ENCODE results near the gene RARA. TPM values are rescaled to one million over a fixed set of nuclear protein-coding genes. Genes with fewer than 3 reads are reported as not detected.

RARA gene
- total and polyA plus RNA-seq, 12 donors: 4.7 to 58.2 (median 33.0) TPM

DNA sequence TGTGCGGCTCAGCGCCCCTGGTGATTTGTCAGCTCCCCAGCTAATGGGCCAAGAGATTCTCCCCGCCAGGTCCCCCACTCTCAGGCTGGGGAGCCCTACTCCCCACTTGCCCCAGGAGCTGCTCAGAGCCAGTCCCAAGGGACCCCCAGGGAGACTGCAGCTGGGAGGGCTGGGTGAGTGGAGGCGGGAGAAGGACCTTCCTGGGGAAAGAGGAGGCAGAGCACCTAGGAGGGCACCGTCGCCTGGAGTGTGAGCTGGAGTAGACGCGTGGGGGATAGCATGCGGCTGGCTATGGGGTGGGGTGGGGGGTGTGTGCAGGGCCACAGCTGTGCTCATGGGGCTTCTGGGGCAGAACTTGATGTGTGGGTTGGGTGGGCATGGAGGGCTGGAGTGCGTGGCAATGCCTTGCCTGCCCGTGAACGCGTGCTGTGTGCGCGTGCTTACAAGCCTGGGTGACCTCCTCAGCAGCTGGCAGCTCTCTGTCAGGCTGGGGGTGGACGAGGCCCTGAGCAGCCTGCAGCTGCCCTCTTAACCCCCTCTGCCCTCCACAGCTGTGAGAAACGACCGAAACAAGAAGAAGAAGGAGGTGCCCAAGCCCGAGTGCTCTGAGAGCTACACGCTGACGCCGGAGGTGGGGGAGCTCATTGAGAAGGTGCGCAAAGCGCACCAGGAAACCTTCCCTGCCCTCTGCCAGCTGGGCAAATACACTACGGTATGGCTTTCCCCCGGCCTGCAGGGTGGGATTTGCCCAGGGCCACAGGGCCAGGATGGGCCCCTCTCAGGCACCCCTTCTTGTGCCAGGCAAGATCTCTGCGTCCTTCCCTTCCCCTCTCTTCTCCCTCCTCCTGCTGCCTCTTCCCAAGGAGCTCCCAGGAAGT lies 42.6 kb downstream of the RARA start:
- no peak overlapping the region for H3K4me3 ChIP-seq
- no peaks in the 10 kb centered on the region for H3K9me3 ChIP-seq (replicated peaks in 1 of 3)
- intact Hi-C loops (cut with DNase I): loop anchor here (2.0 to 10.0 kb wide), 3 partner anchors 41 to 157 kb away; no protein-coding TSS in a partner anchor
- peak overlapping the region in 3 of 5 donors; percentile 1 to 100 (median 72) for H3K27ac ChIP-seq
- WGBS, 4 donors: 75 to 86% (median 83%) methylated on average over 17 to 27 of the region's 27 CpGs
- TF ChIP-seq, protein P1, sequence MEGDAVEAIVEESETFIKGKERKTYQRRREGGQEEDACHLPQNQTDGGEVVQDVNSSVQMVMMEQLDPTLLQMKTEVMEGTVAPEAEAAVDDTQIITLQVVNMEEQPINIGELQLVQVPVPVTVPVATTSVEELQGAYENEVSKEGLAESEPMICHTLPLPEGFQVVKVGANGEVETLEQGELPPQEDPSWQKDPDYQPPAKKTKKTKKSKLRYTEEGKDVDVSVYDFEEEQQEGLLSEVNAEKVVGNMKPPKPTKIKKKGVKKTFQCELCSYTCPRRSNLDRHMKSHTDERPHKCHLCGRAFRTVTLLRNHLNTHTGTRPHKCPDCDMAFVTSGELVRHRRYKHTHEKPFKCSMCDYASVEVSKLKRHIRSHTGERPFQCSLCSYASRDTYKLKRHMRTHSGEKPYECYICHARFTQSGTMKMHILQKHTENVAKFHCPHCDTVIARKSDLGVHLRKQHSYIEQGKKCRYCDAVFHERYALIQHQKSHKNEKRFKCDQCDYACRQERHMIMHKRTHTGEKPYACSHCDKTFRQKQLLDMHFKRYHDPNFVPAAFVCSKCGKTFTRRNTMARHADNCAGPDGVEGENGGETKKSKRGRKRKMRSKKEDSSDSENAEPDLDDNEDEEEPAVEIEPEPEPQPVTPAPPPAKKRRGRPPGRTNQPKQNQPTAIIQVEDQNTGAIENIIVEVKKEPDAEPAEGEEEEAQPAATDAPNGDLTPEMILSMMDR (IDR thresholded peaks at IDR 0.05): no peak
- no peak for TF ChIP-seq POLR2A (IDR thresholded peaks at IDR 0.05)
- peaks cover 0 to 46% of the 10 kb centered on the region in 2 donors for H3K36me3 ChIP-seq (replicated peaks in 1 of 2)
- peaks cover 35 to 65% of the 10 kb centered on the region in 2 donors for H3K4me1 ChIP-seq (replicated peaks in 1 of 2)
- peak in 4 of 7 donors; percentile 24 to 67 (median 30) for DNase-seq
- no peaks in the 10 kb centered on the region for H3K27me3 ChIP-seq

DNA sequence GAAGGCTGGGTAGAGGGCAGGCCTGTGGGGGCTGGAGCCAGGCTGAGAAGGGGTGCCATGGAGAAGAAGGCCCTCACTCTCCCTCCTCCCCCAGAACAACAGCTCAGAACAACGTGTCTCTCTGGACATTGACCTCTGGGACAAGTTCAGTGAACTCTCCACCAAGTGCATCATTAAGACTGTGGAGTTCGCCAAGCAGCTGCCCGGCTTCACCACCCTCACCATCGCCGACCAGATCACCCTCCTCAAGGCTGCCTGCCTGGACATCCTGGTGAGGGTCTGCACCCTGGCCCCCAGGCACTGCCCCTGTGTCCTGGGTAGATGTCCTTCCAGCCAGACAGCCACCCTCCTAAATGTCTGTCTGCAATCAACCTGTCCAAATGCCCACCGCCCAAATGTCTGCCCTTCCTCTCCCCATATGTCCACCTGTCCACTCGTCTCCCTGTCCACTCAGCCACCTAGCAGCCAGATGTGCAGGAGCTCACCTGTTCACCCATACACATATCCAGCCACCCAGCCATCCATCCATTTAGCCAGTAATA lies 43.3 kb downstream of the RARA start:
- peak overlapping the region in 3 of 5 donors; percentile 1 to 100 (median 72) for H3K27ac ChIP-seq
- 54 to 63% (median 61%) methylated on average over 6 to 7 of the region's 7 CpGs for WGBS, 4 donors
- H3K4me1 ChIP-seq (replicated peaks in 1 of 2): peaks cover 28 to 57% of the 10 kb centered on the region in 2 donors
- intact Hi-C loops (cut with DNase I): loop anchor here (2.0 to 10.0 kb wide), 3 partner anchors 42 to 158 kb away; no protein-coding TSS in a partner anchor
- H3K36me3 ChIP-seq (replicated peaks in 1 of 2): peaks cover 0 to 46% of the 10 kb centered on the region in 2 donors
- no peak overlapping the region for H3K4me3 ChIP-seq
- TF ChIP-seq, protein P1 (IDR thresholded peaks at IDR 0.05): no peak
- no peak for TF ChIP-seq POLR2A (IDR thresholded peaks at IDR 0.05)
- no peaks in the 10 kb centered on the region for H3K27me3 ChIP-seq
- H3K9me3 ChIP-seq (replicated peaks in 1 of 3): no peaks in the 10 kb centered on the region
- DNase-seq: peak in 5 of 7 donors; percentile 23 to 66 (median 32)

DNA sequence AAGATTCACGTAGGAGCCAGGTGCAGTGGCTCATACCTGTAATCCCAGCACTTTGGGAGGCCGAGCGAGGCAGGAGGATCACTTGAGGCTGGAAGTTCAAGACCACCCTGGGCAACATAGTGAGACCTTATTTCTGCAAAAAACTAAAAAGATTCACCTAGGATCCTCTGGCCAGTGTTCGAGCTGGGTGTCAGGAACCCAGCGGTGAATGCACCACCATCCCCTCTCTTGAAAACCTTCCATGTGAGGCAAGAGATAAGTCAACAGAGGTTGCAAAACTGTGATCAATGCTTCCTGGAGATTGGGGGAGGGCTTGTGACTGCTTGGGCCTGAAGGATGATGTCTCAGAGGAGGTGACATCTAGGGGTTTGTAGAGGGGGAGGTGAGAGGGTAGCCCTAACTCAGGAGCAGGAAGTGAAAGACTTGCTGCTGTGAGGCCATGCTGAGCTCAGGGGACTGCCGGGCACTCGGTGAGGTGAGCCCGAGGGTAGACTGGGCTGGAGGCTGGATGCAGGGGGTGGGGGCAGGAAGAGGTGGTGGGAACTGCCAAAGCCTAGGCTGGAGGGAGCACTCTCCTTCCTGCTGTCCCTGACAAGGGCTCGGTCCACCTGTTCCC lies 43.9 kb downstream of the RARA start:
- Histone ChIP-seq H3K4me3 (no peak overlapping the region), H3K4me1 (replicated peaks in 1 of 2) (peaks cover 22 to 52% of the 10 kb centered on the region in 2 donors), H3K36me3 (replicated peaks in 1 of 2) (peaks cover 0 to 46% of the 10 kb centered on the region in 2 donors), H3K27ac (peak overlapping the region in 2 of 5 donors; percentile 72 to 100), H3K27me3 (no peaks in the 10 kb centered on the region), H3K9me3 (replicated peaks in 1 of 3) (no peaks in the 10 kb centered on the region)
- WGBS, 4 donors: 68 to 81% (median 75%) methylated on average over 9 of the region's 9 CpGs
- peak in 2 of 7 donors; percentile 32 to 62 for DNase-seq
- intact Hi-C loops (cut with DNase I): loop anchor here (2.0 to 10.0 kb wide), 3 partner anchors 42 to 158 kb away; no protein-coding TSS in a partner anchor
- TF ChIP-seq POLR2A (IDR thresholded peaks at IDR 0.05): no peak
- TF ChIP-seq, protein P1 (IDR thresholded peaks at IDR 0.05): no peak
